GM21619 (cell line): ENCODE data around the gene PDE3B.
"Not testable (repeated sequence)": the region's sequence is repeated elsewhere in the genome, so short reads cannot be mapped to it uniquely, and the experiment has no call there.

ENCODE experiments used
- ATAC-seq: cut with Tn5 transposase; IDR thresholded peaks from one replicate; pipeline ENCODE4 v1.9.1; 2021; ENCODE audit not compliant: unreplicated experiment

PDE3B gene

DNA sequence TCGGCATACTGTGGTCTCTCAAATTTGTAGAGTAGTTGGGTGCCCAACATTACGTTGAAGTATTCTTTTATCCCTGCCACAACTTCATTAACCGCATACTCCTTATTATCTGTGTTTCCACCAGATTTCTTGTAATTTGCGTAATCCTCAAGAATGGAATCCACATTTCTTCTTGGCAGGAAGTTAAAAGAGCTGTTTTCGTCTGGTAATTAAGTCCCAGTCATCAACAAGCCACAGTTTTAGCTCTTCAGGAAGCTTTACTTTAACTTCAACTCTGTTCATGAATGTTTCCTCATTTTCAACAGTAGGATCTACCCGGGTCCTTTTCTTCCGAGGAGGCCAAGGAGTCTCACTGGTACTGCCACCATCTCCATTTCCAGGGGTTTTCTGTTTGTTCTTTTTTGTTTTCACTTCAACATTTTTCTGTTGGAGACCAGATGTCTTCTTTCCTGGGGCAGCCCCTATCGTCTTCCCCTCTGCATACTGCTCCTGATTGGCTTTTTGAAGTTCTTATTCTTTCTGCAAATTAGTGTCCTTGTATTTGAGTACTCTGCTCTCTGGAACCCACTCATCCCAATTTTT is 30.3 kb downstream of the PDE3B start:
- ATAC-seq: no peak

DNA sequence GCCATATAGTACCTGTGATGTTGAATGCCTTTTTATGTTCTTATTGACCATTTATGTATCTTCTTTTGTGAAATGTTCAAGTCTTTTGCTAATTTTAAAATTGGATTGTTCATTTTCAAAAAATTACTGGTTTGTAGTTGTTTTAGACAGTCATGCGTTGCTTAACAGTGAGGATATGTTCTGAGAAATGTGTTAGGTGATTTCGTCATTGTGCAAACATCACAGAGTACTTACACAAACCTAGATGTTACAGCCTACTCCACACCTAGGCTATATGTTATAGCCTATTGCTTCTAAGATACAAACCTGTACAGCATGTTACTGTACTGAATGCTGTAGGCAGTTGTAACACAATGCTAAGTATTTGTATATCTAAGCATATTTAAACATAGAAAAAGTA is 32.5 kb downstream of the PDE3B start:
- no peak for ATAC-seq

DNA sequence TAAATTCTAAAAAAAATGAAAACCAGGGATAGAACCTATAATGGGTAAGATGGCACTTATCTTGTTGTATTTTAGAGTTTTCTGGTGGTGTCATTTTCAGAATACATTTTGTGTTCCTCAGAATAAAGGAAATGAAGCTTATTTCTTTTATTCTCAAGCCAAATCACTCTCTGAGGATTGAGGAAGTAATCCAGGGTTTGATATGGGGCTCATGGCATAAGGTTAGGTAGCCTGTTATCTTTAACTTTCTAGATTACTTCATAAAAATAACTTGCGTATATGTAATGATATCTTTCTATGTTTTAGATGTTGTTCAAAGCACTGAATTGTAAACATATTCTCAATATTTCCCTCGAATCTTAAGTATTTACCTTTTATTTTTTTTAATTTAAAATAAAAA is 33.5 kb downstream of the PDE3B start:
- no peak for ATAC-seq

DNA sequence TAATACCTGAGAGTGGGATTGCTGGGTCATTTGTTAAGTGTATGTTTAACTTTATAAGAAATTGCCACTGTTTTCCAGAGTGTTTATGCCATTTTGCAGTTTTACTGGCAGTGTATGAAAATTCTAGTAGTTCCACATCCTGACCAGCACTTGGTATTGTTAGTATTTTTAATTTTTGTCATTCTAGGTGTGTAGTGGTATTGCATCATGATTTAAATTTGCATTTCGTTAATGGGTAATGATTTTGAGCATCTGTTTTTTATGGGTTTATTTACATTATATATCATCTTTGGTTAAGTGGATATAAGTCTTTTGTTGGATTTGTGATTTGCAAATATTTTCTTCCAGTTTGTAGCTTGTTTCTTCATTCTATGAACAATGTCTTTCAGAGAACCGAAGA is 34.7 kb downstream of the PDE3B start:
- ATAC-seq: no peak

DNA sequence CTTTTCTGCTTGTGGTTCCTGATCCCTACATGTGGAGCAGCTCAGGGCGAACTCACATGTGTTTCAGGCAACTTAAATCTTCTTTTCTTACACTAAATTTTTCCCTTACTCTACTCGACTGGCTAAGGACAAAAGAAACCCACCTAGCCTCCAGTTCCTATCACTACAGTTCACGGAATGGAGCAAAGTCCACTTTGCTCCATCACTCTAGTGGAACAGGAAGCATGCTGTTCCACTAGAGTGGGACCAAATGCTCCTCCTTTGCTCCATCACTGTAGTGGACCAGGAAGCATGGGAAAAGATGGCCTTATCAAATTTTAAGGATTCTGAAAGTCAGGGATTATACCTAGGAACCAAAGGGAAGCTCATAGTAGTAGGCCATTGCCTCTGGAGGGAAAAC is 36.1 kb downstream of the PDE3B start:
- no peak for ATAC-seq

DNA sequence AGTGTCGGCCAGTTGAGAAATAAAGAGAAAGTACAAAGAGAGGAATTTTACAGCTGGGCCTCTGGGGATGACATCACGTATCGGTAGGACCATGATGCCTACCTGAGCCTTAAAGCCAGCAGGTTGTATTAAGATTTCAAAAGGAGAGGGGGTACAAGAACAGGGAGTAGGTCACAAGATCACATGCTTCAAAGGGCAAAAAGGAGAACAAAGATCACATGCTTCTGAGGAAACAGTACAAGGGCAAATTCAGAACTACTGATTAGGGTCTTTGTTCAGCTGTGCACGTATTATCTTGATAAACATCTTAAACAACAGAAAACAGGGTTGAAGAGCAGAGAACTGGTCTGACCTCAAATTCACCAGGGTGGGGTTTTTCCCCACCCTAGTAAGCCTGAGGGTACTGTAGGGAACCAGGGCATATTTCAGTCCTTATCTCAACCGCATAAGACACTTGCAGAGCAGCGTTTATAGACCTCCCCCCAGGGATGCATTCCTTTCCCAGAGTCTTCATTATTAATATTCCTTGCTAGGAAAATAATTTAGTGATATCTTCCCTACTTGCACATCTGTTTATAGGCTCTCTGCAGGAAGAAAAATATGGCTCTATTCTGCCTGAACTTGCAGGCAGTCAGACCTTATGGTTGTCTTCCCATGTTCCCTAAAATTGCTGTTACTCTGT is 40.8 kb downstream of the PDE3B start:
- not testable (repeated sequence) for ATAC-seq

DNA sequence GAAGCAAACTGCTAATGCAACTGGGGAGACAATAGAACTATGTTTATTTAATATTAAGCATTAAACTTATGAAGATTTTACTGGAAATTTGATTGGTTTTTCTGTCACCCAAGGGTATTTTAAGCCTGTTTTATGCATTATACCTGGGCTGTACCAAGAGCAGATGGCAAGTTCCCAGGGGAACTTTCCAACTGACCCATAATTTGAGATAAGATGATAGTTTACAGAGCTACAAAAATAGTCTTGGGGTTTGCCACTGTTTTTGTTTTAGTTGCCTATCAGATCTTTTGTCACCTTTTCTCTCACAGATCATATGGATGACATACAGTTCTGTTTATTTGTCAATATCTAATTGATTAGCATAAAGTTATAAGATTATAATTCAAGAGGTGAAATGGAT is 43.9 kb downstream of the PDE3B start:
- no peak for ATAC-seq

DNA sequence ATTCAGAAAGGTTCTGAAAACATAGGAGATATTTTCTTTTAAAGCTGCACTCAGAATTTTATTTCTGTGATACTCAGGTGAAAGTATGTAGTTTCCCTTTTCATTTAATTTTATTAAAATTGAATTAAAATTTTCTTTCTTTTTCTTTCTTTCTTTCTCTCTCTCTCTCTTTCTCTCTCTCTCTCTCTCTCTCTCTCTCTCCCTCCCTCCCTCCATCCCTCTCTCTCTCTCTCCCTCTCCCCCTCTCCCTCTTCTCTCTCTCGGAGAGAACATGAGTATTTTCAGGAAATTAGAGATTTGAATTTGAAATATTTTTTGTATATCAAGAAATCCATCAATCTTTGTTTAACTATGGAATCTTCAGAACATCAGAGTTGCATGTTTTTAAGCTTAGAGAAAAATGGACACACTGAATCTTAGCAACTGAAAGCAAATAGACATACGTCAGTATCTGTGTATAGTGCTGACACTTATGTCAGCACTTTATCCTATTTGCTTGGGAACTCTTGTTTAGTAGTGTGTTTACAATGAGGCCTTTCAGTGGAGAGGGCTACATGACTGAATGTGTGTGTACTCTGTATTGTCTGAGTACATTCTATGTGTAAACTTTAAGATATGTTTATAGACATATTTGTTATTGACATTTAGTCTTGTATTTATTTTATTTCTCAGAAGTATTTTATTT is 44.5 kb downstream of the PDE3B start:
- no peak for ATAC-seq

DNA sequence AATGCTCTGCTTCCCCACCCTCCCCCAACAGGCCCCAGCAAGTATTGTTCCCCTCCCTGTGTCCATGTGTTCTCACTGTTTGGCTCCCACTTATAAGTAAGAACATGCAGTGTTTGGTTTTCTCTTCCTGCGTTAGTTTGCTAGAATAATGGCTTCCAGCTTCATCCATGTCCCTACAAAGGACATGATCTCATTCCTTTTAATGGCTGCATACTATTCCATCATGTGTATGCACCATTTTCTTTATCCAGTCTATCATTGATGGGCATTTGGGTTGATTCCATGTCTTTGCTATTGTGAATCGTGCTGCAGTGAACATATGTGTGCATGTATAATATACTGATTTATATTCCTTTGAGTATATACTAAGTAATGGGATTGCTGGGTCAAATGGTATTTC is 52.1 kb downstream of the PDE3B start:
- ATAC-seq: not testable (repeated sequence)

DNA sequence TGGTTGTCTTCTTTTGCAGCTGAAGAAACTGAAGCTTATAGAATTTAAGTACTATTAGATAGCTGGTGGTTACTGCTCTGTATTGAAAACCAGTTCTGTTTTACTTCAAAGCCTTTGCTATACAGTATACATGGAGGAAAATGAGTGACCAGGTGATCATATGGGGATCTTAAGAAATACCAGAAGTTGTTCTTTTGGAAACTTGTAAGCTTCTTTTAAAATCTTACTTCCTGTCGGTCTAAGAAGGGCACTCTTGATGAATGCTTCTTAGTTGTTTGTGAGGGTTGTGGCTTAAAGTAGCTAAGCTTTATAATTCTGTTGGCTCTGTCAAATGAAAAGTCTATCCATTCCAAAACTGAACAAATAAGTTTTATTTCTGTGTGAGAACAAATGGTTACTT is 55.2 kb downstream of the PDE3B start:
- ATAC-seq: no peak

DNA sequence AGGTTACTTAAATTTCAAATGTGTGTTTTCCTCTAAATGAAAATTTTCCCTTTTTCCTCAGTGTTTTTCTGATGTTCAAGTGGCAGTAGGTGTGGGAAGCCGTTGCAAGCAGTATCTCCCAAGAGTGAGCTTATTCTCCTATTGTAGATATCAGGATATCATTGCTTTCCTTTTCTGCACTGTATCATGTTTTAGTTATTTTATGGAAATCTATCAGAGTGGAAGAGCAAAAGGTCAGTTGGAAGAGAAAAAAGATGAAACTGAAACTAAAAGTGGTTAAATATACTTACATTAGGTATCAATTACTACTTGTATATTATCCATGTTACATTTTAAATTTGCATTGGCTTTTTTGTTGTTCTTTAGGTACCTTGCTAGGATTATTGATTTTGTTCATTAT is 57.0 kb downstream of the PDE3B start:
- ATAC-seq: no peak

DNA sequence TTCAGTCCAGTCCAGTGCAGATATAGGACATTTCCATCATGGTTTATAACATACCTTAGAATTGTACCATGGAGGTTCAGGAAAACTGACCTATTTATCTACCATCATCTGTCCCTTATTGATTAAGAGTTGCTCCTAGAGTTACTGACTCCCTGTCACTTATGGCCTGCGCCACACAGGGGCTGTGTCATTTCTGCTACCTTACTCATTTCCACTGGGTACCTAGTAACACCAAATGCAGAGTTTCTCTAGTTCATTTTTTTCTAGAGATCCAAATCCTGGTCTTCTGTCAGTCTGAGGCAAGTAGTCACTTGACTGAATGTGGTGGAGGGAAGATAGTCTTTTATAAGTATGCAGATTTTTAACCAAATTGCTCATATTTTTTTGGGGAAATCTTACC is 59.2 kb downstream of the PDE3B start:
- no peak for ATAC-seq

DNA sequence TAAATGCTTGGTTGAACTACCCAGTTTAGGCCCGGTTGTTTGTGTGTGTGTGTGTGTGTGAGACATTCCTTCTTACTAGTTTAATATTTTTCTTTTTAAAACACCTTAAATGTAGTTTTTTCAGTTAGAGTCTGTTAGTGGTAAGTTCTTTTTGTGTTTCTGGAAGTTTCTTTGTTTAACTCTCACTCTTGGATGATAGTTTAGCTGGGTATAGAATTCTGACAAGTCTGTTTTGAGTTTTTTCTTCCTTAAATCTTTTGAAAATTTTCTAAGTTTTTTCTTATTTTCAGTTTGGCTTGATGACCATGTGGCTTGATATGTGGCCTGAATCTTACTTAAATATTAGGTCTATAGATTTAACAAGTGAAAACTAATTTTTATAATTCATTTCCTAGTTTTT is 60.1 kb downstream of the PDE3B start:
- no peak for ATAC-seq

DNA sequence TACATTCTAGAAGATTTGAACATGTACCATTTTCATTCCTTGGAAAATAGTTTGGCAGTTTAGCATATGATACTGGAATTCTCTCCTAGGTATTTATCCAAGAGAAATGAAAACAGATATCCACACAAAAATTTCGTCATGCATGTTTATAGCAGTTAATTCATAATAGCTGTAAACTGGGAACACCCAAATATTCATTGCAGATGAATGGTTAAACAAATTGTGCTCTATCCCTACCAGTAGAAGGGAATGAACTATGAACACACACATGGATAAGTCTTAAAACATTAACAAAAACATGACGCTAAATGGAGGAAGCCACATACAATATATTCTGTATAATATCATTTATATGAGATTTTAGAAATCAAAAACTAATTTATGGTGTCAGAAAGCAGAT is 61.5 kb downstream of the PDE3B start:
- no peak for ATAC-seq

DNA sequence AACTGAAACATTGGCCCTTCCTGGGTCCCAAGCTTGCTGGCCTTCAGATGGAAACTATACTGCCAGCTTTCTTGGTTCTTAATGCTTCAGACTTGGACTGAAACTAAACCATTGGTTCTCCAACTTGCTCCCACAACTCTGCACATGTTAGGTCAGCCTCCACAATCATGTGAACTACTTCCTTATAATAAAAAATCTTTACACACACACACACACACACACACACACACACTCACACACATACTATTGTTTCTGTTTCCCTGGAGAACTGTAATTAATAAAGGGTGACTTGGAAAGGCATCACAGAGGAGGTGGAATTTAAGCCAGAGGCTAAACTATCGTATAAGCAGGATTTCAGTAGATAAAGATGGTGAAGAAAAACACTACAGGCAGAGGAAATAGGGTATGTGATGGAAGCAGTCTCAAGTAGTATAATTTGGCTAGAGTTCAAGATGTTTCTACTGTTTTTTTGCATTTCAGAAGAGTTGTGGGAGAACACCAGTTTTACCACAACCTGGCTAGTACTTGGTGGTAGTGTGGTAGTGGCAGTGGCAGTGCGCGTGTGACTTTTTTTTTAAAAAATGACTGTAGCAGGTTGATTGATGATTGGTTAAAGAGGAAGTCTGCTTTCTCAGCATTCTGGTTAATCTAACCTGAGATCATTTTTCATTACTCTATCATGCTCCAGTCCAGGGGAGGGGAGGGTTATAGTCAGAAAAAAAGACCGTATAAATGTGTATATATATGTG is 70.1 kb downstream of the PDE3B start:
- ATAC-seq: no peak

DNA sequence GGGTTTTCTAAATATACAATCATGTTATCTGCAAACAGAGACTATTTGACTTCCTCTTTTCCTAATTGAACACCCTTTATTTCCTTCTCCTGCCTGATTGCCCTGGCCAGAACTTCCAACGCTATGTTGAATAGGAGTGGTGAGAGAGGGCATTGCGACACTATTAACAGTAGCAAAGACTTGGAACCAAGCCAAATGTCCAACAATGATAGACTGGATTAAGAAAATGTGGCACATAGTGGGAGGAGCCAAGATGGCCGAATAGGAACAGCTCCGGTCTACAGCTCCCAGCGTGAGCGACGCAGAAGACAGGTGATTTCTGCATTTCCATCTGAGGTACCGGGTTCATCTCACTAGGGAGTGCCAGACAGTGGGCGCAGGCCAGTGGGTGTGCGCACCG is 72.1 kb downstream of the PDE3B start:
- ATAC-seq: not testable (repeated sequence)

DNA sequence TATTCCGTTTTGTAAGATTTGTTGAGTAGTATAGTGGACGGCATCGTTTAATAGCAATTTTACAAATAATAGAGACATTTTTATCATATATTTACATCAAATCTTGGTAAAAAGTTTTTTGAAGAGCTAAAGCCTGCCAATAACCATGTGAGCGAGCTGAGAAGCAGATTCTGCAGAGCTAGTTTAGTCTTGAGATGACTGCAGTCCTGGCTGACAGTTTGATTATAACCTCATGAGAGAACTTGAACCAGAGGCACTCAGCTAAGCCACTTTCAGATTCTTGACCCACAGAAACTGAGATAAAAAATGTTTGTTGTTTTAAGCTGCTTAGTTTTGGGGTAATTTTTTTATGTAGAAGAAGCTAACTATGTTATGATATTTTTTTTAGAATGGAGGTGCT is 78.9 kb downstream of the PDE3B start:
- no peak for ATAC-seq

DNA sequence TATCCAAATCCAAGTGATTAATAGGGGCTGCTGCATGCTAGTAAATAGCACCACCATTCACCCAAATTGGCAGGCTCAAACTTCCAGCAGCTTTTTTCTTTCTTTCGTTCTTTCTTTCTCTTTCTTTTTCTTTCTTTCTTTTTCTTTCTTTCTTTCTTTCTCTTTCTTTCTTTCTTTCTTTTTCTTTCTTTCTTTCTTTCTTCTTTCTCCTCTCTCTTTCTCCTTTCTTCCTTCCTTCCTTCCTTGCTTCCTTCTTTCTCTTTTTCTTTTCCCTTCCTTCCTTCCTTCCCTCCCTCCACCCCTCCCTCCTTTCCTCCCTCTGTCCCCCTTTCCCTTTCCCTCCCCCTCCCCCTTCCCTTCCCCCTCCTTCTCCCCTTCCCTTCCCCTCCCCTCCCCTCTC is 81.5 kb downstream of the PDE3B start:
- ATAC-seq: no peak

DNA sequence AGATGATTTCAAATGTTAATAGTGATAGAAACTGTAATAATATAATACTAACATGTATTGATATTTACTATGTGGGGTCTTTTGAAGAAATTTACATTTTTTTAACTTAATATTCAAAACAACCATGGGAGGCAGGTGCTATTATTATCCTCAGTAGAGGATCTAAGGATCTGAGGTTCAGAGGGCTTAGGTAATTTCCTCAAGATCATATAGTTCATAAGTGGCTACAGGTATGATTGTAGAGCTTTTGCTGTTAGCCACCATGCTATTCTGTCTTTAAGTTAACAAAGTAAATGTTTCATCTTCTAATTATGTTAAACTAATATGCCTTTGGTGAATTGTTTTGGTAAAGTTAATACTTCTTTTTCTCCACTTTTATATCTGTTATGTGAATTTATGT is 83.6 kb downstream of the PDE3B start:
- ATAC-seq: no peak

DNA sequence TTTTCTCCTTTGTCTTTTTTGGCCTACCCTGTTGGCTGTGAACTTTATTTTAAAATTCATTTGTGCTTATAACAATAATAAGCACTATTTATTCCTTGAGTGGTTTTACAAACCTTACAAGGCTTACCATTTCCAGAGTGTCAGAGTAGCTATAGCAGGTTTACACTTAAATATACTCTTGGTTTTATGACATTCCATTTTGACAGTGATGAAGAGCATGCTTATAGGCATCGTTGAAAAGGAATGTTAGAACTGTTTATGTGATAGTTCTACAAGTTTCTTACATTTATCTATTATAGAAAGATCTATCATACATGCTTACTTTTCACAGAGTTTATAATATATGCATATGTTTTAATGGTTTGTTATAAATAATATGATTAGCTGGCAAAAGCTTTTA is 84.1 kb downstream of the PDE3B start:
- ATAC-seq: no peak

DNA sequence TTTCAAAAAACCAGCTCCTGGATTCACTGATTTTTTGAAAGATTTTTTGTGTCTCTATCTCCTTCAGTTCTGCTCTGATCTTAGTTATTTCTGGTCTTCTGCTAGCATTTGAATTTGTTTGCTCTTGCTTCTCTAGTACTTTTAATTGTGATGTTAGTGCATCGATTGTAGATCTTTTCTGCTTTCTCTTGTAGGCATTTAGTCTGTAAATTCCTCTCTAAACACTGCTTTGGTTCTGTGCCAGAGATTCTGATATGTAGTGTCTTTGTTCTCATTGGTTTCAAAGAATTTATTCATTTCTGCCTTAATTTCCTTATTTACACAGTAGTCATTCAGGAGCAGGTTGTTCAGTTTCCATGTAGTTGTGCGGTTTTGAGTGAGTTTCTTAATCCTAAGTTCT is 96.9 kb downstream of the PDE3B start:
- not testable (repeated sequence) for ATAC-seq

DNA sequence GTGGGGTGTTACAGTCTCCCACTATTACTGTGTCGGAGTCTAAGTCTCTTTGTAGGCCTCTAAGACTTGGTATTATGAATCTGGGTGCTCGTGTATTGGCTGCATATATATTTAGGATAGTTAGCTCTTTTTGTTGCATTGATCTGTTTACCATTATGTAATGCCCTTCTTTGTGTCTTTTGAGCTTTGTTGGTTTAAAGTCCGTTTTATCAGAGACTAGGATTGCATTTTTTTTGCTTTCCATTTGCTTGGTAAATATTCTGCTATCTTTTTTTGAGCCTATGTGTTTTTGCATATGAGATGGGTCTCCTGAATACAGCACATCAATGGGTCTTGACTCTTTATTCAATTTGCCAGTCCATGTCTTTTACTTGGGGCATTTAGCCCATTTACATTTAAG is 97.6 kb downstream of the PDE3B start:
- ATAC-seq: no peak
